ENCODE data around the gene CCNE1.
A peak's percentile ranks its signal among the peaks of the same experiment; 100 is the strongest.

CCNE1 gene

GRCh38 chr19:29849208-29849607 lies 37.4 kb downstream of the CCNE1 start:
- no peak for DNase-seq

- no peak for DNase-seq
These were observed 38.7 kb downstream of the CCNE1 start for GRCh38 chr19:29850482-29850881.

GRCh38 chr19:29851769-29852521 lies 40.2 kb downstream of the CCNE1 start:
- DNase-seq: no peak

GRCh38 chr19:29854033-29854432 lies 42.2 kb downstream of the CCNE1 start:
- no peak for DNase-seq

- DNase-seq: no peak
These were observed 43.3 kb downstream of the CCNE1 start for GRCh38 chr19:29855087-29855486.

GRCh38 chr19:29855741-29856500 lies 44.1 kb downstream of the CCNE1 start:
- DNase-seq: no peak

- no peak for DNase-seq
These were observed 46.3 kb downstream of the CCNE1 start for GRCh38 chr19:29858000-29858596.

- no peak for DNase-seq
These were observed 46.8 kb downstream of the CCNE1 start for GRCh38 chr19:29858621-29859020.

- no peak for DNase-seq
These were observed 48.7 kb downstream of the CCNE1 start for GRCh38 chr19:29860492-29860891.

GRCh38 chr19:29861574-29861973 lies 49.8 kb downstream of the CCNE1 start:
- DNase-seq: no peak

GRCh38 chr19:29866011-29866410 lies 54.2 kb downstream of the CCNE1 start:
- DNase-seq: no peak

GRCh38 chr19:29867984-29868383 lies 56.2 kb downstream of the CCNE1 start:
- DNase-seq: no peak

- no peak for DNase-seq
These were observed 59.4 kb downstream of the CCNE1 start for GRCh38 chr19:29871143-29871542.

GRCh38 chr19:29872224-29872731 lies 60.5 kb downstream of the CCNE1 start:
- no peak for DNase-seq

- peak in 1 of 2 experiments; percentile 10 for DNase-seq
These were observed 61.4 kb downstream of the CCNE1 start for GRCh38 chr19:29873024-29873800.

Measured in AML-193 (cell line).